Activated naive CD4-positive, alpha-beta T cell treated with anti-CD3 and anti-CD28 coated beads for 36 hours (primary cell): ENCODE data around the gene PYCARD. TPM values are rescaled to one million over a fixed set of nuclear protein-coding genes. Genes with fewer than 3 reads are reported as not detected.
A peak's percentile ranks its signal among the peaks of the same experiment; 100 is the strongest.

Source experiments
- CTCF ChIA-PET: fragments of 350-600 bp; sonication (Branson Sonifier 250); formaldehyde crosslinking; loops from one replicate; lab custom pipeline; 2021; ENCODE audit warnings: antibody characterized with exemption; lab: Charles Lee
- DNase-seq: peaks from one replicate; pipeline ENCODE4 v3.0.0-alpha.2; 2020
- H3K27ac Mint-ChIP-seq: one replicate; pipeline ENCODE4 v1.8.0; 2021; ENCODE audit warnings: mild to moderate bottlenecking, mixed read lengths
- H3K27me3 Mint-ChIP-seq: one replicate; pipeline ENCODE4 v1.8.0; 2021; ENCODE audit warnings: low read depth, mixed read lengths
- H3K36me3 Mint-ChIP-seq: one replicate; pipeline ENCODE4 v1.8.0; 2021; ENCODE audit warnings: low read depth, mixed read lengths
- H3K4me1 Mint-ChIP-seq: one replicate; pipeline ENCODE4 v1.8.0; 2021; ENCODE audit warnings: low read depth, mixed read lengths
- H3K4me3 Mint-ChIP-seq: one replicate; pipeline ENCODE4 v1.8.0; 2021; ENCODE audit warnings: mild to moderate bottlenecking, moderate library complexity, mixed read lengths
- H3K9me3 Mint-ChIP-seq: one replicate; pipeline ENCODE4 v1.8.0; 2021; ENCODE audit warnings: mixed read lengths
- intact Hi-C: fragments of 100-400 bp; cut with micrococcal nuclease; formaldehyde crosslinking; loops from one replicate; pipeline ENCODE4 v1.15.1; 2023
- total RNA-seq, 2 experiments: library from RNA; stranded (reverse); gene quantifications; one replicate each; pipeline ENCODE4 v1.2.3, GENCODE V29; 2021

PYCARD gene
- total RNA-seq, 2 experiments from 2014 or later: 2.4 to 2.5 TPM

DNA sequence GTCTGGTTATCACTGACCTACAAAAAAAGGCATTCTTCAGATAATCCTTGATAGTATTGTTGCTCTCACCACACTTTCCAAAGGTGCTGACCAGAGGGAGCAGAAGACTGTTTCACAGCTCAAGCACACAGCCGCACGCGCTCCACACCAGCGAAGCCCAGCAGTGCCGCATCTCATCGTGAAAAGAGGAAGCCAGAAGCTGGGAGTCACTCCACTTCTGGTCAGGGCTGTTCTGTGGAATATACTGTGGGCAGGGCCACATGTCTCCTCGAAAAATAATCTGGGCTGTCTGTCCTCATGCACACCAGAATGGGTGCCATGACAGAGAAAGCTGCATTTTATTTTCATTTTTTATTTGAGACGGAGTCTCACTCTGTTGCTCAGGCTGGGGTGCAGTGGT lies 45.4 kb downstream of the PYCARD start:
- CTCF ChIA-PET: interaction anchor here (0.8 to 1.6 kb wide), 5 partner anchors 10 to 203 kb away, joined by 3 to 12 read pairs (median 5); no protein-coding TSS in a partner anchor
- Mint-ChIP-seq H3K27me3 (no peaks in the 10 kb centered on the region), H3K36me3 (no peaks in the 10 kb centered on the region), H3K9me3 (no peaks in the 10 kb centered on the region), H3K4me1 (peaks cover 9% of the 10 kb centered on the region), H3K4me3 (peak overlapping the region; percentile 51), H3K27ac (no peak overlapping the region)
- DNase-seq: no peak
- intact Hi-C loops: no loop called here

Other genes with a start within 250 kb of the PYCARD start
- 10 to 100 TPM; 14.3 to 14.6 TPM for gene SETD1A, start 245.0 kb downstream of the PYCARD start, total RNA-seq
- gene HSD3B7, start 217.6 kb downstream of the PYCARD start, total RNA-seq: under 1 TPM; 0.69 to 0.98 TPM
- under 1 TPM; 0.69 to 0.72 TPM for gene STX1B, start 192.1 kb downstream of the PYCARD start, total RNA-seq
- gene STX4, start 169.2 kb downstream of the PYCARD start, total RNA-seq: 10 to 100 TPM; 32.9 to 38.0 TPM
- gene ZNF668, start 128.5 kb downstream of the PYCARD start, total RNA-seq: 10 to 100 TPM in 1 of 2 experiments, 1 to 10 TPM in 1; 9.5 to 10.1 TPM
- gene ZNF646, start 128.3 kb downstream of the PYCARD start, total RNA-seq: 10 to 100 TPM; 16.7 to 17.4 TPM
- gene PRSS53, start 113.8 kb downstream of the PYCARD start, total RNA-seq: 1 to 10 TPM; 4.1 to 5.2 TPM
- 10 to 100 TPM; 43.4 to 47.8 TPM for gene VKORC1, start 108.0 kb downstream of the PYCARD start, total RNA-seq
- gene BCKDK, start 94.4 kb downstream of the PYCARD start, total RNA-seq: 10 to 100 TPM; 21.3 to 23.1 TPM
- 10 to 100 TPM; 58.1 to 64.5 TPM for gene KAT8, start 85.1 kb downstream of the PYCARD start, total RNA-seq
- gene PRSS8, start 67.0 kb downstream of the PYCARD start, total RNA-seq: not detected
- gene PRSS36, start 52.7 kb downstream of the PYCARD start, total RNA-seq: under 1 TPM; 0.93 to 0.99 TPM
- gene FUS, start 22.6 kb downstream of the PYCARD start, total RNA-seq: 100 to 1,000 TPM; 424 to 435 TPM
- gene TRIM72, start 11.4 kb upstream of the PYCARD start, total RNA-seq: not detected
- not detected for gene PYDC1, start 14.4 kb upstream of the PYCARD start, total RNA-seq
- gene ITGAM, start 57.2 kb upstream of the PYCARD start, total RNA-seq: under 1 TPM; 0.37 to 0.67 TPM
- gene ITGAX, start 152.4 kb upstream of the PYCARD start, total RNA-seq: 1 to 10 TPM; 2.4 to 2.9 TPM
- not detected for gene ITGAD, start 190.6 kb upstream of the PYCARD start, total RNA-seq
- gene COX6A2, start 225.6 kb upstream of the PYCARD start, total RNA-seq: not detected
- gene ZNF843, start 240.0 kb upstream of the PYCARD start, total RNA-seq: under 1 TPM; 0.12 to 0.14 TPM